C1 segment of cervical spinal cord (tissue), 14 donors: ENCODE measurements around the gene RTP5.

ENCODE experiments used
- DNase-seq, 14 donors: peaks; one replicate each; lab custom pipeline; 2025; lab: John Stamatoyannopoulos, UW

The RTP5 gene

DNA sequence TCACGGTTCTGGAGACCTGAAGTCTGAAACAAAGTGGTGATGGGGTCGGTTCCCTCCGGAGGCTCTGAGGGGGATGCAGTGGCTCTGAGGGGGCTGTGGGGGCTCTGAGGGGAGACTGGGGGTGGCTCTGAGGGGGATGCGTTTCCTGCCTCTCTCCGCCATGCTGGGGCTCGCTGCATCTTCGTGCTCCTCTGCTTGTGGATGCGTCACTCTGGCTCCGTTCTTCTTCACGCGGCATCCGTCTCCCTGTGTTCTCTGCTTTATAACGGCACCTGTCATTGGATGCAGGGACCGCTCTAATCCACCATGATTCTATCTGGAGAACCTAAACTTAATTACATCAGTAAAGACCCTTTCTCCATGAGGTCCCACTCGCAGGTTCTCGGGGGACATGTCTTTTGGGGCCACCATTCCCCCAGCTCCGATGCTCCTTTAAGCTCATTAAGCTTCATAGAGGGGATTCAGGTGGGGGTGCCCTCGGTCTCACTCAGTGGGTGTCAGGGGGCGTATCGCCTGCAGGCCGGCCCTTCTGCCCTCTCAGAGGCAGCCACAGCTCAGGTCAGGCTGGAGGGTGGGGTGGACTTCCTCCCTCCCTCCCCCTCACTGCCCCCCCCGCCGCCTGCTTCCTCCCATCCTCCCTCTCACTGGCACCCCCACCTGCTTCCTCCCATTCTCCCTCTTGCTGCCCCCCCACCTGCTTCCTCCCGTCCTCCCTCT lies 18.4 kb downstream of the RTP5 start:
- no peak for DNase-seq

DNA sequence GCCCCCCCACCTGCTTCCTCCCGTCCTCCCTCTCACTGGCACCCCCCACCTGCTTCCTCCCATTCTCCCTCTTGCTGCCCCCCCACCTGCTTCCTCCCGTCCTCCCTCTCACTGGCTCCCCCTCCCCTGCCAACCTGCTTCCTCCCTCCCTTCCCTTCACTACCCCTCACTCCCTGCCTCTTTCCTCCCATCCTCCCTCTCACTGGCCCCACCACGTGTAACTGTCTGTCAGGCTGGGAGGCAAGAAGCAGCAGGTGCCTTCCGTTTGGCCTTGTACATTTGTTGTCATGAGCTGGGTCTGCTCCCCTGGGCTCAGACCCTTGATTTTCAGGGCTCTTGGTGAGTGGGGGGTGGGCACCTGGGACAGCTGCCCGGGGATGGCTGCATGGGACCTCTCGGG lies 19.1 kb downstream of the RTP5 start:
- no peak for DNase-seq

- DNase-seq = peak in 1 of 14 donors; percentile 70
Observed at GRCh38 chr2:241890524-241891235, 21.2 kb downstream of the RTP5 start.

GRCh38 chr2:241891315-241891987 lies 21.9 kb downstream of the RTP5 start:
- peak in 1 of 14 donors; percentile 49 for DNase-seq

GRCh38 chr2:241891988-241892298 lies 22.4 kb downstream of the RTP5 start:
- no peak for DNase-seq

DNA sequence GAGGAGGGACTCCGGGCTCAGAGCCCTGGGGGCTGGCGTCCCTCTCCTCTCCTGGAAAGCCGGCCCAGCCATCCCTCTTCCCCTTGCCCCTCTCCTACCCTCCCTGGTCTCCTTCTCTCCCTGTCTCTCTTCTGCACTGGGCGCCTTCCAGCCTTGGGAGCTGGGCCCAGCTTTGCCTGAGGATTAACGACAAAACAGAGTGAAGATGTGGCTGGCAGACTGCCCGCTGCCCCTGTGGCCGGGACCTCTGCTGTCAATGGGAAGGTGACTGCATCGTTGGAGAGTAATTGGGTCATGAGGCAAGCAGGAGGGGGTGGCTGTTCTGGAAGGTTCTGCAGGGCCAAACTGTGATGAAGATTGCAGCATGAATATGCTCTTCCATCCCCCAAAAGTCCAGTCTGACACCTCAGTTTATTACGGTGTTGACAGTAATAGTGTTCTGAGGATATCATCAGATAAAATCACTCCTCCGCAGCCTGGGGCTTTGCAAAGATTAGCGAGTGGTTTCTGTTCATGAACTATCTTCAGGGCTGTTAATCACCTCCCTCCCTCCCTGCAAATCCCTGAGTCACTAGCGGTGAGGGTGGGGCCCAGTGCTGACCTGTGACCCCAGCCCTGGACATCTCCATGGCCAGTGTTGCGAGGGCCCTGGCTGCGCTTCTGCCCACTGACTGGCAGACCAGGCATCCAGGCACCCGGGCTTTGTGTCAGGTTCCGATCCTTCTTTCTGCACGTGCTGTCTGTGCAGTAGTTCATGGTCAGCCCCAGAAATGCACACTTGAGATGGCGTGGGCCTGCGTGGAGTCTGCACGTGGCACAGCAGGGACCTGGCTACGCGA lies 23.0 kb downstream of the RTP5 start:
- no peak for DNase-seq

DNA sequence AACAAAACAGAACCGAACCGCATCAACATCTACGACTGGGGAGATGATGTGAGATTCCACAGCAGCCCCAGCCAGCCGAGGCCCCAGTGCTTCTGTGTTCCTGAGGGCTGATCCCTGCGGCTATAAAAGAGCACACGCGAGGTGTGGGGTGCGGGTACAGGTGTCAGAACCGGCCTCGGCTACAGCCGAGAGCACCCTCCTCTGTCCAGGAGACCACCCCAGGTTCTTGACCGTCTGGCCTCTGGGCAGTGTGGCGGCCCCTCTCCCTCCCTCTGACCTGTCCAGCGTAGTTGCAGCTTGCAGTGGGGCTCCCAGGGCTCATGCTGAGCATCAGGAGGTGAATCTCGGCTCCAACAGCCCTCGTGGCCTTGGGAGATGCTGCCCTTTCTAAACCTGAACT lies 23.7 kb downstream of the RTP5 start:
- DNase-seq = no peak

DNA sequence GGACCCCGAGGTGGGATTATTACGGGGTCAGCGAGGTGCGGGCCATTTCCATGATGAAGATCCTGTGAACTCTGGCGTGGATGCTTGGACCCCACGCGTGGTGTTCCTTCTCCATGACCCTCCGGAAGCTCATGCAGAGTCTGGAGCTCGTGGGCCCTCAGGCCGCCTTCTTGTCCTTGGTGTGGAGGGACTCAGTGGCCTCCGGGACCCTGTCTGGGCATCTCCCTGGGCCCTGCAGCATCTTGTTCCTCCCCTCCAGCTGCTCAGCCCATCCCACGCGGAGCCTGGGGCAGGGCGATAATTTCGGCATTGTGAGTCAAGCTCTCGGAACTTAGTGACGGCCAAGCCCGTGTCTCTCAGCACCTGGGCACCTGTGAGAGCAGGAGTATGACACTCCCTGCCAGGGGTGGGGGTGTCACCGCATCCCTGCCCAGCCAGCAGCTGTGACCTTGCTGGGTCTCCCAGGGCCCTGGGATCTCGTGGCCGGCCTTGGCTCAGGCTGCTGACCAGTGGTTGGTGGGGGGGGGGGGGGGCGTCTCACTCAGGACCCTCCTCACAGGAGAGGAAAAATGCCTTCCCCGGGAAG lies 24.6 kb downstream of the RTP5 start:
- no peak for DNase-seq

DNA sequence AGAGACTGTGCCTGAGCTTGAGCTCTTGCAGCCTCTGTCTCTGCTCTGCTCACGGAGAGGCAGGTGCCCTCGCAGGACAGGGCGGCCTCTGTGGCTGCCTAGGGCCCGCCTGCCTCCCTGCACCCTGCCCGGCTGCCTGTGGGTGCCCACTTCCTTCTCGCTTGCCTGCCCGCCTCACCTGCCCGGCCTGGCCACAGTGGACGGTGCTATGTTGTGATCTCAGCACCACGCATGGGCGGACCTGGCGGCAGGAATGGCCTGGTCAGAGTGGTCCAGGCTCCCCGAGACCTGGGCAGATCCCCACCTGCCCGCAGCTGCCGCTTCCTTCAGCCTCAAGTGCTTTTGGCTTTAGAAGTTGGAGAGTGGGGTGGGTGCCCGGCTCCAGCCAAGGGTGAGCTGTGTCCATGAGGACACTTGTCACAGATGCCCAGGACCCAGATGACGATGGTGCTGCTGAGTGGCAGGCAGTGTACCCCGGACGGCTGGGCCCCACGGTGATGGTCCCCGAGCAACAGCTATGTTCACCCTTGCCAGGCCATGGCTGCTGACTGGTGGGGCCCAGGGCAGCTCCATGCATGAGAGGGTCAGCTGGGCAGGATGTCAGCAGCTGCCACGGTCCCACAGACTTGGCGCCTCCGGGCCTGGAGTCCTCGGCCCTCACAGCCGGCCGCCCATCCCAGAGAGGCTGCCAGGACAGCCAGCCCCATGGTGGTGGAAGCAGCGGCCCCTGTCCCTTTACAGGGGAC lies 25.3 kb downstream of the RTP5 start:
- DNase-seq = no peak

DNA sequence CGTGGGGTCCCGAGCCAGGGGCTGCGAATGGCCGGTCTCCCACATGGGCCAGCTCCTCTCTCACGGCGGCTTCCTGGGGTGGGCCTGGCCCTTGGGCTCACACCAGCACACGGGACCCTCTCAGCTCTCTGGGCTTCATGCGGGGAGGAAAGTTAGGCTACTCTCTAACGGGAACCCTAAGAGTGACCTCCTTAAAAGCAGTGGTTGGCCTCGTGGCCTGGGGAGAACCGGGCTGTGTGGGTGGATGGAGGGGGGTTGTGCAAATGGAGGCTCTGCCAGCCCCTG lies 25.8 kb downstream of the RTP5 start:
- DNase-seq = no peak

DNA sequence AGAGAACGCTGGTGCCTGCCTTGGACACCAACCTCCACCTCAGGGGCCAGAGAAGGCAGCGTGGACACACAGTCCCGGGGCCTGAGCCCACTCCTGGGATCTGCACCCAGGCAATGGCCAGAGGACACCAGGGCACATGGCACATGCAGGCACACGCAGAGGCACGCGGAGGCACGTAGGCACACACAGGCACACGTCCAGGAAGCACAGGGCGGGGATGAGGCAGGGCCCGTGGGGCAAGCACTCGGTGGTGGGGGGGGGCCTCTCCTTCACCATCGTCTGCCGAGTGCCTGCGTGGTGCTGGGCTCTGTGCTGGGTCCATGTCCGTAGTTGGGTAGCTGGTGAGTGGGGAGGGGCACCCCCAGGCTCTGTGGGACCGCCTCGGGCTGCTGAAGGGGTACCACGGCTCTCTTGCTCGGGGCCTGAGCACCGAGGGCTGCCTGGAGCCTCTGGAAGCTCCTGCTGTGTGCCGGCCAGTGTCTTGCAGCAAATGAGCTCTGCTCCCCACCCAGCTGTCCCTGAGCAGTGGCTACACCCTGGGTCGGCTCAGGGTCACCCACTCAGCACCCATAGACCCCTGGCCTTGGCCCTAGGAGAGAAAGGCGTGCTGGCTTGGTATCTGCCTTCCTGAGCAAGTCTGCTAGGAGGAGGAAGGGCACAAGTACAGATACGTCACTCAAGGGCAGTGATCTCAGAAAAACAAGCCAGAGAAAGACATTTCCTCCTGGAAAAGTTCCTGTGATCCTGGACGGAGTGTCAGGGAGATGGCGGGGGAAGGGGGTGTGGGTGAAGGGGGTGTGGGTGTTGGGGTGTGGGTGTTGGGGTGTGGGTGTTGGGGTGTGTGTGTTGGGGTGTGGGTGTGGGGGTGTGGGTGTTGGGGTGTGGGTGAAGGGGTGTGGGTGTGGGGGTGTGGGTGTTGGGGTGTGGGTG lies 26.4 kb downstream of the RTP5 start:
- no peak for DNase-seq

DNA sequence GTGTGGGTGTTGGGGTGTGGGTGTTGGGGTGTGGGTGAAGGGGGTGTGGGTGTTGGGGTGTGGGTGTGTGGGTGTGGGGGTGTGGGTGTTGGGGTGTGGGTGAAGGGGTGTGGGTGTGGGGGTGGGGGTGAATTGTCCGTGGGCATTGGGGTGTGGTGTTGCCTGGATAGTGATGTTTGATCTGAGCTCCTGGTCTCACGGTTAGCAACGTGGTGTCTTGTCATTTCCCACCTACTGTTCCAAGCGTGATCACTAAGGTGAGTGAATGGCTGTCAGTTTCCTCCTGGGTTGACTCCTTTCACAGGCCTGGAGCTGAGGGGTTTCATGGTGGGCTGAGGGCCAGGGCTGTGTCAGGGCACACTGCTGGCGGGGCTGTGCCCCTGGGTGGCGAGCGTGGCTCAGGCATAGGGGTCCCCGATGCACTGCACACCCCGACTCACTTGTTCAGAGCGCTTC lies 27.2 kb downstream of the RTP5 start:
- DNase-seq = no peak

DNA sequence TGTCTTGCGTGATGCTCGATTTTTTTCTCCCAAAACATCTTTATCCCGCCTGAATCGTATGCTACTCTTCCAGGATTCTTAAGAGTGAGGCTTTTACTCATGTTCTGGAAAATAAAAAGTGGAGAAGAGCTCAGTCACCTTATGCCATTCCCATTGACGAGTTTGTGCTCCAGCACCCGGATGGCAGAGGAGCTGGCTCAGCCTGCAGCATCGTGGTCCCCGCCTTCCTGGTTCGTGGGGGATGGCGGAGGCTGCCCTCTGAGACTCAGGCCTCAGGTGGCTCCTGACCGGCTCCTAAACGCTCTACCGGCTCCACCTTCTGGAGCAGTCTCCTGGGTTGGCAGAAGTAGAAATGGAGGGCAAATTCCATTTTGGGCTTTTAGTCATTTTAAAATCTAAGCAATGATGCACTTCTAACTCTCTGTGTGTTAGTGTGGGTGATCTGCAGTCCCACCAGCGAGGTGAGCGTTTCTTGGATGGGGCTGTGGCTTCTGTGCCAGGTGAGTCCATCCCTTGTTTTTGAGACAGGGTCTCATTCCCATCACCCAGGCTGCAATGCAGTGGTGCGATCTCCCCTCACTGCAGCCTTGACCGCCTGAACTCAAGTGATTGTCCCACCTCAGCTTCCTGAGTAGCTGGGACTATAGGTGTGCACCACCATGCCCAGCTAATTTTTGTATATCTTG lies 27.8 kb downstream of the RTP5 start:
- no peak for DNase-seq

DNA sequence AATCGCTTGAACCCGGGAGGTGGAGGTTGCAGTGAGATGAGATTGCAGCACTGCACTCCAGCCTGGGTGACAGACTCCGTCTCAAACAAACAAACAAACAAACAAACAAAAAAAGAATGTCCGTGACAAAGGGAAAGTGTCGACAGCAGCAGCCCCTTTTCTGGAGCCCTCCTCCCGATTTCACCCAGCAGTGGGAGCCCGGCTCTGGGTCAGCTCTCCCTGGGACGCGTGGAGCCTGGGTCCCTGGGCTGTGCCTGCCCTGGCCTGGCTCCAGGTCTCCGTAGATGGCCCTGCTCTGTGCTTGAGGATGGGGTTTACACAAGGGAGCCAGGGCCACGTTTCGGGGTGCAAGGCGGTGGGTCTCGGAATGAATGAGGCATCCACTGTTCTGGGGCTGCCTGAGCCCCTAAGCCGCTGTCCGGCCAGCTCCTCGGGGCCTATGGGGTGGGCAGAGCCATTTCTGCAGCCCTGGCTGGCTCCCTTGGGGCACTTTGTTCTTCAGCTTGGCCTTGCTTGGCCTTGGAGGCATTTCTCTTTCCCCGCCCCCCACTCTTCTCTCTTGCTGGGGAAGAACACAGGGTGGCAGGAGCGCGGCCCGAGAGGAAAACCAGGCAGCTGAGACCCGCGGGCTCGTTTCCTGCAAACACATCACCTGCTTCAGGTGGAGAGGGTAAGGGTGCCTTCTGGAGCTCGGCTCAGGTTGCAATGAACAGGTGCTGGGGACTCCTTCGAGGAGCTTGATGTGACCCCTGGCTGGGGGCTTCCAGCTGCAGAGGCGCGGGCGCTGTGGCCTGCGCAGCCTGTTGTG lies 29.1 kb downstream of the RTP5 start:
- DNase-seq = no peak

DNA sequence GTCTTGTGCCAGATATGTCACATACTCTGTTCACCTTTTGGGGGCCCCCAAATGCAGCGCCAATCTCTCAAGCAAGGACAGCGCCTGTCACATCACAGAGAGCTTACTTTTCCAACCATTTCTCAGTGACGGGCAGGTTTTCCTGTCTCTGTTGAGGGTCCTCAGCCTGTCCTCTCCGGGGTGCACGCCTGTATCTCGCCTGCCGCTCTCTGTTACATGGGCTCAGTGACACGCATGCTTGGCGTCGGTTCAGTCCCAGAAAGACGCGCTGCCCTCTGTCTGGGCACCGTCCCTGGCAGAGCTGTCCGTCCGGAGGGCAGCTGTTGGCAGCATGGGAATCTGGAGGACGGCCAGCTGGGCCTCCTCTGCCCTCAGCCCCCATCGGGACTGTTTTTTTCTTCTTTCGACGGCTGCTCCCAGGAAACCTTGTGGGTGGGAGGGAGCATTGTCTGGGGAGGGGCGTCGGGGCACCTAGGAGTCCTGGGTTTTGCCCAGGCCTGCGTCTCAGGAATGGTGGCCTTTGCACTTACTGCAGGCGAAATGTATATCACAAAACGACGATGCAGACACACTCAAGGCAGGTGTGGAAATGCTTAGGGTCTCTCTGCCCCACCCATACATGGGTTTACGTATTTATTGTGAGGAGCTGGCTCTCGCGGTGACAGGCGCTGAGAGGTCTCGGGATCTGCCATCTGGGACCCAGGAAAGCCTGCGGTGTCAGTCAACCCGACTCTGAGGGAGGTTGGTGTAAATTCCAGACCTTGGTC lies 30.9 kb downstream of the RTP5 start:
- no peak for DNase-seq

- DNase-seq = no peak
Observed at GRCh38 chr2:241901018-241901380, 31.5 kb downstream of the RTP5 start.

DNA sequence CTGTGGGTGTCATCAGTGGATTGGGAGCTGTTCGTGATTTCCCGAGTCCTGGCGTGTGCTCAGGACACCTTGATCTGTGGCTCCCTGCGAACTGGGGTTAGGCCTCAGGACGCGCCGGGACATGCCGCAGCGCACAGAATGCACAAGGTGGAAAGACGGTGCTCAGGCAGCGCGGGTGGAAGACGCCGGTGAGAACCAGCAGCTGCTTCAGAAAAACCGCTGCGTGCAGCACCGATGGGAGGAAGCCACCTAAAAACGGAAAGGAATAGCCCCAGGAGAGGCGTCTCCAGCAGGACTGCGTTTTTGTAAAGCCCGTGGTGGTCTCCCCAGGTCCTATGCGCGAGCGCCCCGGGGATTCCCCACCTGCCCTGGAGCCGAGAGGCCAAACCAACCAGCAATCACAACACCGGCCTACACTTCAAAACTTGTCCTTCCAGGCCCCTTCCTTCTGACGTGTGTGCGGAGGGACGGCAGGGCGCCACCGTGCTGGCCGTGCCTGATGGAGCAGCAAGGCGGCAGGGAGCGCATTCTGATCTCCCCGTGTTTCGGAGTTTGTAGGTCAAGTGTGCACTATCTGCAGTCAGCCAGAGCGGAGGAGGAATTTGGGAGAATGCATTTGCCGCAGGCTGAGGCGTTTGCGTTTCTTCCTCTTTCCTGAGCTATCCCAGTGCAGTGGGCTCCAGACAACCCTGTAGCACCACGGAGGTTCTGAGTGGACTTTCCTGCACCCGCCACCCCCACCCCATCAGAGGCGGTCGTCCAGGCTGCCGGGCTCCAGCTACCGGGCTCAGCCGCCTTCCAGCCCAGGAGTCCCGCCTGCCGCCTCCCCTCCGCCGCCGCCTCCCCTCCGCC lies 32.2 kb downstream of the RTP5 start:
- peak in 1 of 14 donors; percentile 28 for DNase-seq
